GM21786 (cell line): ENCODE measurements around the gene C1QL4.
"Not testable (repeated sequence)": the region's sequence is repeated elsewhere in the genome, so short reads cannot be mapped to it uniquely, and the experiment has no call there.

Experiments
- ATAC-seq: cut with Tn5 transposase; IDR thresholded peaks from one replicate; pipeline ENCODE4 v1.9.1; 2021; ENCODE audit not compliant: unreplicated experiment

Gene C1QL4

GRCh38 chr12:49336645-49337584 is at the start of gene C1QL4:
C1QL4 (minus strand) TSS chr12:49337188; CDS start chr12:49336477, 711 bp downstream.
- ATAC-seq, result no peak

- ATAC-seq, result not testable (repeated sequence)
Observed at GRCh38 chr12:49380184-49380583, 43.2 kb upstream of the C1QL4 start.

- ATAC-seq, result no peak
Observed at GRCh38 chr12:49377386-49377785, 40.4 kb upstream of the C1QL4 start.

GRCh38 chr12:49375406-49375805 is 38.4 kb upstream of the C1QL4 start:
- ATAC-seq, result no peak

GRCh38 chr12:49370539-49370938 is 33.6 kb upstream of the C1QL4 start:
- no peak for ATAC-seq

- peak; percentile 56 for ATAC-seq
Observed at GRCh38 chr12:49369411-49370145, 32.6 kb upstream of the C1QL4 start.

GRCh38 chr12:49368240-49368600 is 31.2 kb upstream of the C1QL4 start:
- no peak for ATAC-seq

GRCh38 chr12:49367381-49368239 is 30.6 kb upstream of the C1QL4 start, which contains the start of gene SPATS2:
SPATS2 (plus strand) TSS chr12:49367462; CDS start chr12:49461013, 93,551 bp downstream.
- ATAC-seq, result no peak

- ATAC-seq, result peak; percentile 60
Observed at GRCh38 chr12:49366652-49367380, 29.8 kb upstream of the C1QL4 start.

- peak; percentile 11 for ATAC-seq
Observed at GRCh38 chr12:49366096-49366651, 29.2 kb upstream of the C1QL4 start.

- ATAC-seq, result no peak
Observed at GRCh38 chr12:49365542-49365941, 28.6 kb upstream of the C1QL4 start.

GRCh38 chr12:49364989-49365388 is 28.0 kb upstream of the C1QL4 start:
- ATAC-seq, result no peak

- no peak for ATAC-seq
Observed at GRCh38 chr12:49362077-49362476, 25.1 kb upstream of the C1QL4 start.

GRCh38 chr12:49359671-49360070 is 22.7 kb upstream of the C1QL4 start:
- no peak for ATAC-seq

GRCh38 chr12:49358483-49359141 is 21.6 kb upstream of the C1QL4 start:
- ATAC-seq, result no peak

GRCh38 chr12:49357103-49357678 is 20.2 kb upstream of the C1QL4 start:
- no peak for ATAC-seq

GRCh38 chr12:49355913-49356312 is 18.9 kb upstream of the C1QL4 start:
- ATAC-seq, result no peak

- ATAC-seq, result no peak
Observed at GRCh38 chr12:49352351-49352750, 15.4 kb upstream of the C1QL4 start.

- no peak for ATAC-seq
Observed at GRCh38 chr12:49349266-49349665, 12.3 kb upstream of the C1QL4 start.
